ENCODE results near the gene ADGRE1.

DNA sequence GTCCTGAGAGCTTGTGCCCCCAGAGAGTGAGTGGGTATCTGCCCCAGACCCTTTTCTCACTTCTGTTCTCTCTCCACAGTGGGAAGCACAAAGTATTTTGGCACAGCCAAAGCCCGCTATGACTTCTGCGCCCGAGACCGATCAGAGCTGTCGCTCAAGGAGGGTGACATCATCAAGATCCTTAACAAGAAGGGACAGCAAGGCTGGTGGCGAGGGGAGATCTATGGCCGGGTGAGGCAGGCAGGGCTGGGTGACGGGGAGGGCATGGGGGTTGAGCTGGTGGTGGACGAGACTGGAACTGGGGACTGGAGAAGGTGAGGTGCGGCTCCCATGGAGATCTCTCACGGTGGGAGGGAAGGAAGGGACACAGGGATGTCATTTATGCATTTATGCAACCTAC is 33.5 kb upstream of the ADGRE1 start:
- TF ChIP-seq, protein P1, sequence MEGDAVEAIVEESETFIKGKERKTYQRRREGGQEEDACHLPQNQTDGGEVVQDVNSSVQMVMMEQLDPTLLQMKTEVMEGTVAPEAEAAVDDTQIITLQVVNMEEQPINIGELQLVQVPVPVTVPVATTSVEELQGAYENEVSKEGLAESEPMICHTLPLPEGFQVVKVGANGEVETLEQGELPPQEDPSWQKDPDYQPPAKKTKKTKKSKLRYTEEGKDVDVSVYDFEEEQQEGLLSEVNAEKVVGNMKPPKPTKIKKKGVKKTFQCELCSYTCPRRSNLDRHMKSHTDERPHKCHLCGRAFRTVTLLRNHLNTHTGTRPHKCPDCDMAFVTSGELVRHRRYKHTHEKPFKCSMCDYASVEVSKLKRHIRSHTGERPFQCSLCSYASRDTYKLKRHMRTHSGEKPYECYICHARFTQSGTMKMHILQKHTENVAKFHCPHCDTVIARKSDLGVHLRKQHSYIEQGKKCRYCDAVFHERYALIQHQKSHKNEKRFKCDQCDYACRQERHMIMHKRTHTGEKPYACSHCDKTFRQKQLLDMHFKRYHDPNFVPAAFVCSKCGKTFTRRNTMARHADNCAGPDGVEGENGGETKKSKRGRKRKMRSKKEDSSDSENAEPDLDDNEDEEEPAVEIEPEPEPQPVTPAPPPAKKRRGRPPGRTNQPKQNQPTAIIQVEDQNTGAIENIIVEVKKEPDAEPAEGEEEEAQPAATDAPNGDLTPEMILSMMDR (IDR thresholded peaks at IDR 0.05): no peak
- TF ChIP-seq EP300 (IDR thresholded peaks at IDR 0.05) (no peak), POLR2A (IDR thresholded peaks at IDR 0.05; ENCODE audit: low read depth) (no peak), POLR2AphosphoS5 (IDR thresholded peaks at IDR 0.05) (no peak)

Data from esophagus muscularis mucosa (tissue), 4 donors.